ENCODE results near the gene AGTRAP. TPM values are rescaled to one million over a fixed set of nuclear protein-coding genes. Genes with fewer than 3 reads are reported as not detected.
A peak's percentile ranks its signal among the peaks of the same experiment; 100 is the strongest.

Gene AGTRAP
- total and polyA plus RNA-seq, 2 of the 8 experiments (the other 6 are each of a cell fraction or from before 2014, with no cell fraction given): 69.7 to 192 TPM

DNA sequence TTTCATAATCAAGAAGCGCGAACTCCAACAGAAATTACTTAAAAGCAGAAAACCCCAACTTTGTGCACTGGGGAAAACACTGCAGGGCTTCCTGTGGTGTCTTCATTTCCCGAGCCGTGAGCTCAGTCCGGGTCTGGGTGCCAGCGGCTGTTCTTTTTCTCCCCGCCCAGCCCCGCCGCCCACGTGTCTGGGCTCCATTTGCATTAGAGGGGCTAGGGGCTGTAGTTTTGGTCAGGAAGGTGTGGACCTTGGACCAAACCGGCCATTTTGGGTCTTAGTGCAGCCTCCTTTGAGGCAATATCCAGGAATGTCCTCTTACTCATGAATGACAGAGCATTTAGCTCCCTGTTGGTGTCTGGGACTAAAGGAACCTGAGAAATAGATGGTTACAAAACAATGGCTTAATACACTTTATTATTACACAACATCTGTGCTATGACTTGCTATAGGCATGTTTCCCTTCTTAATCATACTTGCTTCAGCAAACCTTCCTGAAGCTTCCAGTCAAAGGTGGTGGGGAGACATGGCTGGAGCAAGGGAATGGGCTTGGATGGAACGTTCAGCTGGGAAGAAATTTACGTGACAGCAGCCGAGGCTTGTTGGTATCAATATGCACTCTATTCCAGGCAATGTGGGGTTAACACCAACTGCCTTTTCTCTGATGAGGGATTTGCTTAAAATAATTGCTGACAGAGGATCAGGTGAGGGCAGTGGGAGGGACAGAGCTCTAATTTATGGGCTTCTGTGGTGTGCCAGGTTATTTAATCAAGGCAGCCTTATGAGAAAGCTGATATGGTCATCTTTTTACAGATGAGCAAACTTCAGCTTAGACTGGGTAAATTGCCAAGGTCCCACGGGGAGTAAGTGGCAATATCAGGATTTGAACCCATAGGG is 1.1 kb downstream of the AGTRAP start:
- H2BK20ac ChIP-seq (ENCODE audit: low read length): no peak overlapping the region
- peak overlapping the region; percentile 44; the same call in 1 of the 2 replicates for H2AK5ac ChIP-seq (ENCODE audit: low read depth, low read length)
- no peaks in the 10 kb centered on the region for H3K36me3 ChIP-seq (ENCODE audit: control insufficient read depth in 2 of 4, insufficient read depth in 4 of 4, low read length in 3 of 4)
- peak overlapping the region; percentile 49 for H3K4ac ChIP-seq (replicated peaks; ENCODE audit: insufficient read length, low read depth, low read length)
- peak overlapping the region; percentile 93 for H3K18ac ChIP-seq (ENCODE audit: extremely low read depth, low read length)
- H3K23me2 ChIP-seq (ENCODE audit: low read depth, low read length): peaks cover 10% of the 10 kb centered on the region
- H4K20me1 ChIP-seq (replicated peaks in 1 of 2; ENCODE audit: control insufficient read depth in 1 of 2, insufficient read depth in 2 of 2, low read length in 2 of 2): no peaks in the 10 kb centered on the region
- peak overlapping the region; percentile 58 to 86 (median 80) for H3K4me3 ChIP-seq (ENCODE audit: extremely low read depth in 1 of 4, insufficient read depth in 2 of 4, low read depth in 3 of 4, low read length in 4 of 4)
- no peak overlapping the region for H3K23ac ChIP-seq (ENCODE audit: insufficient read length)
- no peaks in the 10 kb centered on the region for H3K27me3 ChIP-seq (replicated peaks in 1 of 4; ENCODE audit: control insufficient read depth in 3 of 4, extremely low read depth in 1 of 4, insufficient read depth in 3 of 4, low read length in 3 of 4)
- ChIA-PET POLR2A (ENCODE audit: partially characterized antibody) (interaction anchor here (0.6 to 5.1 kb wide), 36 partner anchors 9 to 451 kb away, joined by 3 to 35 read pairs (median 4); partner anchors contain the start of genes C1orf167, DISP3, DRAXIN and FBXO2), CTCF (ENCODE audit: partially characterized antibody) (interaction anchor here (0.9 to 3.6 kb wide), 13 partner anchors 12 to 230 kb away, joined by 3 to 21 read pairs (median 4); partner anchors contain the start of gene FBXO6)
- no peak overlapping the region; the same call in 1 of the 2 replicates for H2AFZ ChIP-seq (ENCODE audit: low read length)
- peak overlapping the region; percentile 81 for H4K91ac ChIP-seq (replicated peaks; ENCODE audit: insufficient read length, low read length)
- 0 out of 2 replicates have a peak, but pooled peaks cover 2% of the 10 kb centered on the region for H3K79me1 ChIP-seq (ENCODE audit: low read depth, low read length)
- H3K4me1 ChIP-seq (replicated peaks in 1 of 4; ENCODE audit: control insufficient read depth in 3 of 4, insufficient read depth in 4 of 4, low read length in 3 of 4): peaks cover 5 to 33% (median 9%) of the 10 kb centered on the region in 4 experiments
- FAIRE-seq (no peak), DNase-seq (ENCODE audit: low read depth in 1 of 2, low spot score in 2 of 2) (peak in 1 of 2 experiments; percentile 61)
- H2BK15ac ChIP-seq (ENCODE audit: low read length): peak overlapping the region; percentile 2; the same call in 1 of the 2 replicates
- no peak overlapping the region for H3K14ac ChIP-seq (ENCODE audit: insufficient read length)
- peak overlapping the region; percentile 96 for H3K4me2 ChIP-seq (ENCODE audit: insufficient read depth in 1 of 2, low read depth in 2 of 2, low read length in 2 of 2)
- 20% methylated on average over 14 of the region's 15 CpGs; no CpG with 5 or more reads in 1 of the 2 experiments for WGBS, 2 experiments (ENCODE audit: extremely low coverage in 1 of 2, insufficient coverage in 1 of 2, insufficient read length in 1 of 2, insufficient replicate concordance in 2 of 2, low coverage in 1 of 2, low lambda C conversion rate in 2 of 2, missing lambda C conversion rate in 1 of 2)
- peak overlapping the region; percentile 69 for H2BK12ac ChIP-seq (ENCODE audit: low read depth, low read length)
- peak overlapping the region in 3 of 4 experiments; percentile 52 to 75 (median 56); a peak in 6 of 7 replicates for H3K9ac ChIP-seq (replicated peaks in 1 of 4; ENCODE audit: extremely low read depth in 1 of 4, low read depth in 3 of 4, low read length in 3 of 4)
- H3K9me3 ChIP-seq (ENCODE audit: insufficient read depth in 2 of 2, low read depth in 1 of 2, low read length in 1 of 2): no peaks in the 10 kb centered on the region
- H3K27ac ChIP-seq (ENCODE audit: low read depth, low read length): peak overlapping the region; percentile 83
- peak overlapping the region; percentile 97 for H4K5ac ChIP-seq (ENCODE audit: insufficient read length, low read depth, low read length)
- peak overlapping the region; percentile 82 for H3K56ac ChIP-seq (replicated peaks; ENCODE audit: insufficient read length, low read depth, low read length)
- H4K8ac ChIP-seq (ENCODE audit: extremely low read depth, insufficient read depth, low read length): peak overlapping the region; percentile 74; the same call in 1 of the 2 replicates
- peaks cover 0 to 9% of the 10 kb centered on the region in 2 experiments; a peak in 1 of 4 replicates for H3K79me2 ChIP-seq (ENCODE audit: control insufficient read depth in 1 of 2, insufficient read depth in 2 of 2, low read length in 2 of 2)
- H2BK120ac ChIP-seq (replicated peaks; ENCODE audit: low read depth, low read length): peak overlapping the region; percentile 19
- peak overlapping the region; percentile 98 for H2BK5ac ChIP-seq (ENCODE audit: low read depth, low read length)
- TF ChIP-seq SRF (IDR thresholded peaks at IDR 0.05; ENCODE audit: low read depth, low read length) (no peak), RNF2 (IDR thresholded peaks at IDR 0.05; ENCODE audit: borderline replicate concordance, low read depth, low read length, missing control alignments, poor library complexity, severe bottlenecking) (no peak), SP2 (IDR thresholded peaks at IDR 0.05; ENCODE audit: low read length) (no peak), GABPA (IDR thresholded peaks at IDR 0.05; ENCODE audit: borderline replicate concordance, insufficient read depth, low read length) (no peak), POLR2AphosphoS5 (IDR thresholded peaks at IDR 0.05; ENCODE audit: low read depth, low read length) (no peak), TBP (IDR thresholded peaks at IDR 0.05; ENCODE audit: low read depth, low read length) (no peak), RAD21 (IDR thresholded peaks at IDR 0.05 in 1 of 2, conservative IDR thresholded peaks at IDR 0.05 in 1 of 2; ENCODE audit: low read depth in 2 of 2, low read length in 2 of 2) (no peak), SUZ12 (IDR thresholded peaks at IDR 0.05; ENCODE audit: low read length) (no peak)

Data from H1 (cell line).